Islet of Langerhans (tissue), 1 donor: ENCODE data around the gene PIP5KL1.
"Not testable (repeated sequence)": the region's sequence is repeated elsewhere in the genome, so short reads cannot be mapped to it uniquely, and the experiment has no call there.

Experiments
- FAIRE-seq: peaks from one replicate; lab custom pipeline; 2011; peaks lifted over from hg19 to GRCh38; lab: Jason Lieb, UNC

The PIP5KL1 gene

DNA sequence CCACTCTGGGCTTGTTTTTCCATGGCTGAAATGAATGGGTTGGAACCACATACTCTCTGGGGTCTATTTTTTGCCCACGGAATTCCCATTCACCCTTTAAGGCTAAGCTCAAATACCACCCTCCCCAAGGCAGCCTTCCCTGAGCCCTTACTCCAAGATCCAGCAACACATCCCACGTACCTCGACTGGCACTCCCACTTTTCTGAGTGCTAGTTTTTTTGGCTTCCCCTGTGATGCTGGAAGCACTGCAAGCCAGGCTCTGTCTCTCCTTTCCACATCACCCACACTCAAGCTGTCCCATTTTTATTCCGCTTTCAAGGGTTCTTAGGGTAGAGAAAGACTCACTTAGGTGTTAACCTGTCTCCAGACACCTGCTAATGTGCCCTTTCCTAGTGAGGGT is 37.2 kb downstream of the PIP5KL1 start:
- FAIRE-seq, result no peak

DNA sequence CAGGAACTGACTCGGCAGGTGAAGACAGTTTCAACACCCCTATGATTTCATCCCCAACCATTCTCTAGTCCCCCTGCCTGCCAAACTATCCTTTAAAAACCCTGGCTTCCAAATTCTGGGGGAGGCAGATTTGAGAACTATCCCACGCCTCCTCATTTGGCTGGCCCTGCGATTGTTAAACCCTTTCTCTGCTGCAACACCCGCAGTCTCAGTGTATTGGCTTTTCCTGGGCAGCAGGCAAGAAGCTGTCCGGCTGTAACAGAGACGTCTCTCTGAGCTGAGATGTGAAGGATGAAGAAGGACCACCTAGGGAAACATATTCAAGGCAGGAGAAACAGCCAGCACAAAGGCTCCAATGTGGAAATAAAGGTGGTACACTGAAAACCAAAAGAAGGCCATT is 37.7 kb downstream of the PIP5KL1 start:
- no peak for FAIRE-seq

GRCh38 chr9:127890053-127890452 is 40.5 kb downstream of the PIP5KL1 start:
- FAIRE-seq, result no peak

GRCh38 chr9:127887792-127888191 is 42.8 kb downstream of the PIP5KL1 start:
- FAIRE-seq, result no peak

- FAIRE-seq, result no peak
These were observed 44.1 kb downstream of the PIP5KL1 start for GRCh38 chr9:127886401-127886972.

GRCh38 chr9:127885508-127886281 is 44.9 kb downstream of the PIP5KL1 start:
- no peak for FAIRE-seq

GRCh38 chr9:127884976-127885490 is 45.5 kb downstream of the PIP5KL1 start:
- FAIRE-seq, result no peak

DNA sequence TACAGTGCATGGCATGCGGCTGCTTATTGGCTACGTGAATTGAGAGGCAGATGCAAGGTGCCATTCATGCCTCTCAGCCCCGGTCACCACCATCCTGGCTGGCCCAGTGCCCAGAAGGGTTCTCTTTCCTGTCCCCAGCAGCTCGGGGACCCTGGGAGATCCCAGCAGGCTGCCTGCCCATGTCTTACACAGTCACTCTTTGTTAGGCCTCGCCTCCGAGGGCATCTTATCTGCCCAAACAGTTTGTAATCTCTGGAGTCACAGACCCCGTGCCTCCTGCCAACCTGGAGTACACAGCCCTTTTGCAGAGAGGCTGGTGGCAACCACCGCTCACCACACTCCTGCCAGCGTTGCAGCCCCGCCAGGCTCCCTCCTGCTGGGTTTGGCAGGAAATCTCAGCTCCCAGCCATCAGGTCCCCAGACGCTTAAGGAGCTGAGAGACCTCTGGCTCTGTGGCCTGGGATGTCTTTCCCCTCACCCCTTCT is 46.1 kb downstream of the PIP5KL1 start:
- no peak for FAIRE-seq

DNA sequence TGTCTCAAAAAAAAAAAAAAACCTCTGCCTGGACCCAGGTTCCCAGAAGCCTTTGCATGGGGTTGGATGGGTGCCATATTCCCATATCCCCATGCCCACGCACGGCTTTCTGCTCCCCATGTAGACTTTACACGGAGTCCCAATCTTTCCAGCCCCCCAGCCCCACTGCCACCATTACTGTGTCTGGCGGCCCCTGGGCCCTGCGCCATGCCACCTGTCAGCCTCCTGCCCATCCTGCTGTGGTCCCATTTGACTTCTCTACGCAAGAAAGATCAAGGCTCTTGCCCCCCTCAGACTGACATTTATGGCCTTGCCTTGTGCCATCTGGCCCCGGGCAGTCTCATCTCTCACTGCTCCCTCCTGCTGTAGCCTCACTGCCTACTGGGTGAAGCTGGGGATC is 46.6 kb downstream of the PIP5KL1 start:
- FAIRE-seq, result no peak

DNA sequence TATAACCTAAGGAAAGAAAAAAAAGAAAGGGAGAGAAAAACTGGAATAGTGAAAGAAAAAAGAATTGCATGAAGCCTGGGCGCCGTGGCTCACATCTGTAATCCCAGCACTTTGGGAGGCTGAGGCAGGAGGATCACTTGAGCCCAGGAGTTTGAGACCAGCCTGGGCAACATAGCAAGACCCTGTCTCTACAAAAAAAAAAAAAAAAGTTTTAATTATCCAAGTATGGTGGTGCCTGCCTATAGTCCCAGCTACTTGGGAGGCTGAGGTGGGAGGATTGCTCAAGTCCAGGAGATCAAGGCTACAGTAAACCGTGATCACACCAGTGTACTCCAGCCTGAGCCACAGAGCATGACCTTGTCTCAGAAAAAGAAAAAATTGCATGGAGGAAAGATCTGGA is 48.9 kb downstream of the PIP5KL1 start:
- FAIRE-seq, result not testable (repeated sequence)

DNA sequence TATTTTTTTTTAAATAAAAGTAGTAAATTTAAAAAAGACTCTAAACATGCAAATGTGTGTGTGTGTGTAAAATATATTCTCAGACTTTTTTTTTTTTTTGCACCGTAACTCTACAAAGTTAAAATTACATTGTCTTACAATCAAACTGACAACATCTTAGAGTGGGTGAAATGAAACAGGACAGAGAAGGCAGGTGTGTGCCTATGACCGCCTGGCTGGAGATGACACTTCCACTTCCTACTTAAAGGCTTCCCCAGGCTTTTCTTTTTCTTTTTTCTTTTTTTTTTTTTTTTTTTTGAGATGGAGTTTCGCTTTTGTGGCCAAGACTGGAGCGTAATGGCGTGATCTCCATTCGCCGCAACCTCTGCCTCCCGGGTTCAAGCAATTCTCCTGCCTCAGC is 50.4 kb downstream of the PIP5KL1 start:
- no peak for FAIRE-seq

DNA sequence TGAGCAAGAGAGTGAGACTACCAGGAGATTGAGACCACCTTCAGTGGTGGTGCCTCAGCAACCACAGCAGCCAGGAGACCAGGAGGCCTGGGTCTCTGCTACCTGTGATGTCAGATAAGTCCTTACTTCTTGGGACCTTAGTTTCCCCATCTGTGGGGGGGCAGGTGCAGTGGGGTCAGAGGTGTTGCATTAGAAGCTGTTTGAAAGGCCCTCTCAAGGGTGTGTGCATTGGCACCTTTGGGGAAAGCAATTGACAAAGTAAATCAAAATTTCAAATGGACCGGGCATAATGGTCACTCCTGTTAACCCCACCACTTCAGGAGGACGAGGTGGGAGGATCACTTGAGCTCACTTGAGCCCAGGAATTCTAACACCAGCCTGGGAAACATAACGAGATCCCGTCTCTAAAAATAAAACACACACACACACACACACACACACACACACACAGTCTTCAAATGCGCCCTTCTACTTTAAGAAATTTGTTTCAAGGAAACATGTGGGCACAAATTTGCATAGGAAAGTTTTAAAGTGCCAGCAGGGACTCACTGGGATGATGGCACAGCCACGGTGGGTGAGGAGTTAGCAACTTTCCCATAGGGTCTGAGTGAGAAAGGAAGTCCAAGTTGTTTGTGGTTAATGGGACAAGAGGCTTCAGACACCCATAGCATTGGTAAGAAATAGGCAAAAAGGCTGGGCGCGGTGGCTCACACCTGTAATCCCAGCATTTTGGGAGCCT is 51.8 kb downstream of the PIP5KL1 start:
- FAIRE-seq, result no peak

GRCh38 chr9:127878001-127878651 is 52.5 kb downstream of the PIP5KL1 start:
- no peak for FAIRE-seq

DNA sequence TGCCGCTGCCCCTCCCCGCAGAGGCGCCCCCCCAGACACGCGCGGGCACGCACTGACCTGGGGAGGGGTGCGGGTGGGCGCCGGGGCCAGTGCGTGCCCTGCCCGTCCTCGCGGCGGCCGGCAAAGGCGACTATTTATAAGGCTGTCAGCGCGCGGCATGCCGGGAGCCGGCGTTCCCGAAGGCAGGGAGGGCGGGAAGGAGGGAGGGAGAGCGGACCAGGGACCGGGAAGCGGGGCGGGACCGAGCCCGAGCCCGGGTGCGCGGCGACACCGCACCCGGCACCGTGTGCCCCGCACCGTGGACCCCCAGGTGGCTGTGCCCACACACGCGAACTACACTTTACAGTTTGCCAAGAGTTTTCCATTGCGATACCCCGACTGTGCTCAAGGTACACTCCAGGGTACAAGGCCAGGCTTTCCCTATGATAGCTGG is 53.0 kb downstream of the PIP5KL1 start, which contains the start of gene AK1:
TSS of gene AK1 (minus strand) at position 110 of the 433 bp plus-strand sequence. CDS start 3,058 bp downstream, outside the sequence.
- no peak for FAIRE-seq

GRCh38 chr9:127876764-127877562 is 53.6 kb downstream of the PIP5KL1 start:
- FAIRE-seq, result no peak

- FAIRE-seq, result no peak
These were observed 54.4 kb downstream of the PIP5KL1 start for GRCh38 chr9:127876026-127876763.

- no peak for FAIRE-seq
These were observed 55.1 kb downstream of the PIP5KL1 start for GRCh38 chr9:127875306-127875966.

DNA sequence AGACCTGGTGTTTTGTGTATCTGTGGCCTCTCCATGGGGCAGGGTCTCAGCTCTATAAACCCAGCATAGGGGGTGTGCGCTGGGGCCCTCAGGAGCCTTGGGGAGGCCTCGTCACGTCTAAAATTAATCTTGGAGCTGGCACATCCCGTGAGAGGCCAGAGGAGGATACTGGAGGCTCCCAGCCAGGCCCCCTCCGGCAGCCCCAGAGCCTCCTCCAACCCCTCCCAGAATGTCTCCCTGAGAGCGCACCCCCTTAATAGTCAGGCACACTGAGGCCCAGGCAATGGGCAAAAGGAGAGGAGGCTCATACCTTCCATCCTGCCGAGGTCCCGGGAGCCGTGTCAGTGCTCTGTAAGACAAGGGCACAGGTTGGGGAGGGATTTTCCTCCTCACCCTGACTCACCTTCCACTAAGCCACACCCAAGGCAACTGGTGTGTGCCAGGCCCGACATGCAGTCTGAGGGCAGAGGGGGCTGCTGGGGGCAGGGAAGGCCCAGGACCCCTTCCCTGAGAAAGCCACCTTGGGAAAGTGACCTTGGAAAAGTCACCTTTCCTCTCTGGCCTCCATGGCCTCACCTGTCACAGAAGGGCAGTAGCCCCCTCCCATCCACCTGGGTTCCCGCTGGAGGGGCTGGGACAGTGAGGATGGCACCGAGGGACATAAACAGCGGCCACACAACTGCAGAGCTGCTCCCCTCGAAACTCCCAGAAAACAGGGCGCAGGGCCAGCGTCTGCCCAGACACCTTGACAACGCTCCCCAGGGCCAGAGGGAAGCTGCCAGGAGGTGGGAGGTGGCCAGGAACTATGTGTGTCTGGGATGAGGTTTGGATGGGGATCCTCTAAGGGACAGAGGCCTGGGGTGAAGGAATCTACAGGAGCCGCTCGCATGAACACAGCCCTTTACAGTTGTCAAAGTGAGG is 56.0 kb downstream of the PIP5KL1 start:
- FAIRE-seq, result no peak

- FAIRE-seq, result no peak
These were observed 56.7 kb downstream of the PIP5KL1 start for GRCh38 chr9:127873886-127874285.
